Glomerular visceral epithelial cell (primary cell): ENCODE data around the gene EPHB1.

ENCODE experiments used
- DNase-seq: peaks from one replicate; pipeline ENCODE4 v3.0.0-alpha.2; 2016; ENCODE audit errors: extremely low spot score

The EPHB1 gene

DNA sequence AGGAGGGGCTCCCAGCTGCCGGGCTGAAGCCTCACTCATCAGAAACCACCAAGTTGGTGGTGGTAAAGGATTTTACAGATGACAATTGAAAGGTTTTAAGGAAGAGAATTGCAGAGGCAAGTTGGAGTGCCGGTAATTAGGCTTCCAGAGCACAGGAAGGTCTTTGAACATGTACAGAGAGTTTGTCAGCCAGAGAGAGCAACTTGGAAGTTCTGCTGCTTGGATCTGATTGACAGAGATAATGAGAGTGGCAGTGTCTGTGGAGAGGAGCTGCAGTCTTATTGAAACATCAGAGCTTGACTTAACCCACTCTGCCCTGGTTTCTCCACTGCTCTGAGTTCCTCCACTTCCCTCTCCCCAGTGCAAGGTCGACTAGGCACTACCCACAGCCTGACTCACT, 448.6 kb downstream of the EPHB1 start:
- DNase-seq = no peak

DNA sequence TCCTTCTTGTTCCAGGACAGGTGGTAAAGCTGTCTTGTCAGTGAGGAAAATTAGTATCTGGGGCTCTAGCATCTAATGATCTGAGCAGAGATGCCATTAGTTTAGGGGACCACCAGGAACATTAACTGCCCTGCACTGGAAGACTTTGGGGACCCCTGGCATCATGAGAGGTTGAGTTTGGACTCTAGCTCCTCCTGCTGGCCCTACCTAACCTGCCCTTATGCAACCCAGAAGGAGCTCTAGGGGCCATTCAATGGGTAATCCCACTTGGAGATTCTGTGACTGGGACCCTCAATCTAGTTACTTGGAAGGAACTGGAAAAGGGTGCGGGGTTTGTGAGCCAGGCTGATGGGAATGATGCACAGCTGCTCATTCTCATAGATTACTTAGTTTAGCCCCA, 451.0 kb downstream of the EPHB1 start:
- no peak for DNase-seq

DNA sequence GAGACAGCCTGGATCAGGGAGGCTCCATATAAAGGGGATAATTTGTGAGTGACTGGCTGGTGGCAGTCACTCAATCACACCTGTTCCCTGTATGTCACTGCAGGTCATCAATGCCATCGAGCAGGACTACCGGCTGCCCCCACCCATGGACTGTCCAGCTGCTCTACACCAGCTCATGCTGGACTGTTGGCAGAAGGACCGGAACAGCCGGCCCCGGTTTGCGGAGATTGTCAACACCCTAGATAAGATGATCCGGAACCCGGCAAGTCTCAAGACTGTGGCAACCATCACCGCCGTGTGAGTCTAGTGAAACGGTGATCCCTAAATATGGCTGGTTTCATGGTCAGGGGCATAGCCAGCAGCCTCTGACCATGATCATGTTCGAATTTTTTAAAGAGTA, 453.2 kb downstream of the EPHB1 start:
- no peak for DNase-seq

DNA sequence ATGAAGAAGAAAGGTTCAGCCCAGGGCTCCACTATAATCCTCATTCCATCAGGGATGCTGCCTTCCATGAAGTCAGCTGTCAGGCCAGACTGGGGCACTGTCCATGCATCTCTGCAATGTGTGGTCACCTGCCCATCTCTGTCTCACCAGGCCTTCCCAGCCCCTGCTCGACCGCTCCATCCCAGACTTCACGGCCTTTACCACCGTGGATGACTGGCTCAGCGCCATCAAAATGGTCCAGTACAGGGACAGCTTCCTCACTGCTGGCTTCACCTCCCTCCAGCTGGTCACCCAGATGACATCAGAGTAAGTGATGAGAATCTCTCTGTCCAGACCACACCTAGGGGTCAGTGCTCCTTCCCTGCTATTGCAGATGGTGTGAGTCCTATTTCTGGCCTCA, 454.1 kb downstream of the EPHB1 start:
- no peak for DNase-seq

DNA sequence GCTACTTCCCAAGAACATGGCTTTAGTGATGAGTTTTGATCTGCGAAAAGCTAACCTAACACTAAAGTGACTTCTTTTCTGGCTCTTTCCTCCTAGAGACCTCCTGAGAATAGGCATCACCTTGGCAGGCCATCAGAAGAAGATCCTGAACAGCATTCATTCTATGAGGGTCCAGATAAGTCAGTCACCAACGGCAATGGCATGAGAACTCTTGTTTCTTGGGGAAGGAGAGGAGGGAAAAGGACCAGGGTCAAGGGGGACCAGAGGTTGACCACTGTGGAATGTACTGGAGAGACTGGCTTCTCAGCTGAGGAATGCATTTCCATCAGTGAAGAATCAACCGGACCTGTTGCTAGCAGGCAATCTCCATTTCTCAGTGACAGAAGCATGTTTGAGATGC, 463.9 kb downstream of the EPHB1 start:
- no peak for DNase-seq

DNA sequence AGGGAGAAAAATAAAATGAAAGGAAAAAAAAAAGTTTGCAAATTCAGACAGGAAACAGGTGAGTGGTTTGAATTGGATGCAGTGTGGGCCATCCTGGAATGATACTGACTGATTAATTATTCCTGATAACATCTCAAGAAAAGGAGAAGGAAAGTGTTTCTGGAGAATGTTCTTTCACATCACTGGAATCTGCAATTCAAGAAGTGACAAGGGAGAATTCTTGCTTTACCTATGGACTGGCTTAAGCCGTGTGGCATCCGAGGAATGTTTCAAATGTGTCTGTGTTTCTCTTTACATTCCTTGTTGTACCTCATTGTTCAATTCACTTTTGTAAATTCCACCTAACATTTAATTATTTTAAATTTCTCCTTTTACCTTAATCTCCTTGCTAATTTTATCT, 465.0 kb downstream of the EPHB1 start:
- no peak for DNase-seq

DNA sequence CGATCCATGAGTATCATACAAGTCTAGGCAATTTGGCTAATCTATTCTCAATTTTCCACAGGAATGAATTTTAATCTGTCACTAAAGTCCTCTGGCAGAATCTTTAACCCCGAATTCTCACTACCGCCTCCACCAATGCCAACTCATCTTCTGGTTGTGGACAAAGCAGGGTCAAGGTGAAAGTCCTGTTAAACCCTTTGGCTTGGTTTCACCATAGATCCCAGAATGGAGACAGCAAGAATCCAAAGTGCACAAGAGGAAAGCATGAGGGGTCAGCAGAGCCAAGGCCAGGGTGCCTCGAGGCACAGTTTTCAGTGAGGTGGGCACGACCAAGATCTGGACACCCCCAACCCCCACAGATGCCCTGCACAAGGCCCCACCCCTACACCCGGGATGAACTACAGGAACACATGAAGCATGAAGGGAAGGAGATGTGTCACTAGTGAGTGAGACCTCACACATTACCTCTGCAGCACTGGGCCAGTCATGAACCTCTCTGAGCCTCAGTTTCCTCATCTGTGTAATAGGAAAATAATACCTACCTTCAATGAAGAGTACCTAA, 466.2 kb downstream of the EPHB1 start:
- no peak for DNase-seq

DNA sequence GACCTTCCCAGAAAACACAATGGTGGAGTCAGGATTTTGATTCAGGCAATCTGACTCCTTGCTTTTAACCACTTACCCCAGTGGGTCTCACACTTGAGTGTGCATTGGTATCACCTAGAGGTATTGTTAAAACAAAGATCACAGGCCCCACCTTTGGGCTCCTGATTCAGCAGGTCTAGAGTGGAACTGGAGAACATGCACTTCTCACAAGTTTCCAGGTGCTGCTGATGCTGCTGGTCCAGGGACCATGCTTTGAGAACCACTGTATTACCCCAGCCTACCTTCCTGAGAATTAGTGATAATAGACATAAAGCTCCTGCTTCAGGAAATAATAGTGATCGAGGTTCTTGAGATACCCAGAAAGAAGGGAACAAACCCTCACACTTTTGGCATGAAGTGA, 466.9 kb downstream of the EPHB1 start:
- no peak for DNase-seq

DNA sequence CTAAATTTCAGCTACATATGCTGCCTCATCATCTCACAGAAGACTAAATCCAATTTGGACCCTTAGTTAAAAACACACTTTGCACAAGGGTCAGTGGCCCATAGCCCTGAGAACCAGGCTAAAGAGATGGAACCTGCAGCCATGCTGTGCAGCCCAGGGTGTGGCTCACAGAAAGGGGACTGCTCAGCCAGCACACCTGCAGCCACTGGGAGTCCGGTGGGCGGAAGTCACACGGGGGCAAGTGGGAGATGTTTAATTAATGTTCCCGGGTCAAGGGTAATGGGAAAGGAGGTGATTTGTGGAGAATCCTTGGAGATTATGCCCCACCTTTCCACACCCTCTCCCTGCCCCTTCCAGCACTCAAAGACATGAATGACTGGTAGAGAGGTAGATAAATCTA, 467.4 kb downstream of the EPHB1 start:
- no peak for DNase-seq

DNA sequence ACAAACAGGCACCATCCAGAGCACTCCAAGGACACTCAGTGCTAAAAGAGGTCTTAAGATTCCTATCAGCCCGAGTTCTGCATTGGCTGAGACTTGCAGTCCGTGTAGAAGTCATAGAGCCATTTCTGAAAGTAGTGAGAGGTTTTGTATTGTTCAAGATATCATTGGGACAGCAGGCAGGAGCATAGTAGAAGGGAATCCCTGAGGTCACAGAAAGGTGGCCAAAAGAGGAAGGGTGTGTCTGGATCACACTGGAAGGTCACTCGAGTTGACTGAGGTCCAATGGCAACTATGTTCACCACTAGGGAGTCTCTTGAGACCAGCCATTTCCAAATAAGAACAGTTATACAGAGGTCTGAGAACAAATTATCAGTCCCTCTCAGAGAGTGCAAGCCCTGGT, 468.3 kb downstream of the EPHB1 start:
- no peak for DNase-seq

DNA sequence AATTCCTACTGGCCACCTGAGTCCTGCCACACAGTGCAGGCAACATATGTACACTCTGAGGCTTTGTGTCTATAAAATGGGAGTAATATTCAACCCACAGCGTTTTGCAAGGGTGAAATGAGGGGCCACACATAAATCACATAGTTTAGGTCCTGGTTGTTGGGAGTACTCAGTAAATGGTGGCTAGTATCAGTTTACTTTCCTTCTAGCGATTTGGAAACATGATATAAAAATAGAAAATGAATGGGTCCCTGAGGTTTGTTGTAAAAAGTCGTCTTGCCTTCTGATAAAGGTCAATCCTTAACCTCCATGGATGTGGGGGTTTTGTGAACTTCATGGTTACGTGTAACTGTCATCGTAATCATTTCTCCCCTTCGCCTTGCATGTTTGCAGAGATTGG, 472.4 kb downstream of the EPHB1 start:
- no peak for DNase-seq

DNA sequence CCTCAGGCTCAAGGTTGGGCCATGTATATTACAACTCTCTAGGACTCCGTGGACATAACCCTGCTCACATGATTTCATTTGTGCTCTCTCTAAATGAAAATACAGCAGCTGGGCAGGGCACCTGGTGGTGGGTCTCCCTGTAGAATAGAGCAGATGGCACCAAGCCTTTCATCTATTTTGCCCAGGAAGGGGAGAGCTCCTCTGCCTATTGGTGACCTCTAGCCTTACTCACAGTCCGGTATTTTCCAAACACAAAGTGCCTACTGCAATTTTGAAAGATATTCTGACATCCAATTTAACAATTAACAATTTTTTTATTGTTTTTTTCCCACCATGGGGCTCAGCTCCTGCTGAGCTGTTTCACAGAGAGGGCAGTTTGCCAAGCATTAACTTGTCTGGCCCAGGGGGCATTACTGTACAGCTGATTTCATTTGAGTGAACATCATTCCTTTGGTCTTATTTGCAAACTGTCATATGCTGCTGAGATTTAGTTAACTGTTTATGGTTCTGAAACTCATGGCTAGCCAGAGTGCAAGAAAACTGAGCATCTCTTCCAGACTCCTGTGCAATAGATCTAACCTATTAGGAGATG, 474.0 kb downstream of the EPHB1 start:
- DNase-seq = no peak

DNA sequence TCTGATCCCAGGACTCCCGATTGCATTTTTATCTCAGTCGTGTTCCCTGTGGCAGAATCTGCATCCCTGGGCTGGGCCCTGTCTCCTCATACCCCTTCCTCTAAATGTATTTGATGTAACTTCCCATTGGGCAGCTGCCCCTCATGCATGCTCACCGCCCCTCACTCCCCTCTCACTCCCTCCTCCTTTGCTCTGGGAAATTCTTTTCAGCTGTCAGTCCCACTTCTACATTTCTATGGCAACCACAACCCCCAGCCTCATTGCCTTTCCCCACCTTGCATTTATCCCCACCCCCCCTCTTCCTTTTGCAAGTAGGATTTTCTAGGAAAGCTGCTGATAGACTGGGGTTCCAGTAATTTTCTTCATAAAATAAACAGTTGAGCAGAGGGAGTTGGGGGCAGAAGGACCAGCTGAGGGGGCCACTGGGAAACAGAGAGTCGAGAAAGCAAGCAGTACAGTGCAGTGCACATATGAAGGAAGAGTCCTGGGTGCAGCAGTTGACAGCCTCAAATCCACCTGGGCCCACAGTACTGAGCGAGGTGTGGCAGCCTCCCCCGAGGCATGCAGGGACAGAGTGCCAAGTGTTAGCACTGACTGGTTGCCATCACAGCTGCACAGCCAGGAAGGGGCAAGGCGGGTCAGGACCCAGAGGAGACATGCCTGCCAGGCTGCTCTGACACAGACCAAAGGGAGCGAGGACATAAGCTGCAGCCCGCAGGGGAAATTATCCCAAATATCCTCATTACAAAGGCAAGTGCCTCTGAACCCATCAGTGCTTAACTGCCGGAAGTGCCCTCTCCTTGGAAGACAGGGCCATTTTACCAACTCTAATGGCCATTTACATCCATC, 476.3 kb downstream of the EPHB1 start:
- DNase-seq = no peak

DNA sequence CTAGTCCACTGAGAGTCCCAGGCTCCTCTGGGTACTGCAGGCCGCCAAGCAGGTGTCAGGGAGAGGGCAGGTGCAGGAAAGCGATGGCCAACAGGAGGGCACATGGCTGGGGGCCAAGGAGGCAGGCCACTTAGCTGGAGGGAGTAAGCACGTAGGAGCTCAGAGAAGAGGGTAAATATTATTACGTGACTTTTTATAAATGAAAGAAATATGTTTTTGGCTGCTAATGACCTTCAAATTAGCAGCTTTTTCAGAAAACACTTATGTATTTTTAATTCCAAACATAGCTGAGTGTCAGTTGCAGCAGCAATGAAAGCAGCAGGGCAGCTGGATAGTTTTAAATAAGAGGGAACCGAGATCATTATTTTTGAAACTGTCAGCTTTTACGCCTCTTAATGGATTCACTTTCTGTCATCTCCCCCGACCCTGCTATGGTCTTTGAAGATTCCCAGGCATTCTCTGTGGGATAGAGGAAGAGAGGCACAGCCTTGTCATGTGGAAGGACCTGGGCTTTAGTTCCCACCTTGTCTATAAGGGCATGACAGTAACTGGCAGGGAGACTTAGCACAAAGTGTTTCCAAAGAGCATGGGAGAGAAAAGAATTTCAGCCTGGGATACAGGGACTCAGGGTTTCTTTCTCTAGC, 477.1 kb downstream of the EPHB1 start:
- DNase-seq = no peak

DNA sequence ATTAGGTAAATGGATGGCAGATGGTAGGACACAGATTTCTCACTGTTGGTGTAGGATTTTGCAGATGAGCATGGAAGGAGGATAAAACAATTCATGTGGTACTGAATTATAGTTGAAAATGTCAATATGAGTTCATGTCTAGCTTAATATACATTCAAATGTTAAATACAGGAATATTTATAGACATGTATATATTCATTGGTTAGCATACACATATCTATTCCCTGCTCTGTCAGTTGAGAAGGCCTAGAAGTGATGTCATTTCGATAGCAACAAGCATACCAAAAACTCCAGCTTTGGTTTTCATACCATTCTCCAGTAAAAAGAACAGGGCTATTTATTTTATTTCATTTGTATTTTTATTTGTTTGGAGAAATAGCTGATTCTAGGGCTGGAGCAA, 497.1 kb downstream of the EPHB1 start:
- DNase-seq = no peak

DNA sequence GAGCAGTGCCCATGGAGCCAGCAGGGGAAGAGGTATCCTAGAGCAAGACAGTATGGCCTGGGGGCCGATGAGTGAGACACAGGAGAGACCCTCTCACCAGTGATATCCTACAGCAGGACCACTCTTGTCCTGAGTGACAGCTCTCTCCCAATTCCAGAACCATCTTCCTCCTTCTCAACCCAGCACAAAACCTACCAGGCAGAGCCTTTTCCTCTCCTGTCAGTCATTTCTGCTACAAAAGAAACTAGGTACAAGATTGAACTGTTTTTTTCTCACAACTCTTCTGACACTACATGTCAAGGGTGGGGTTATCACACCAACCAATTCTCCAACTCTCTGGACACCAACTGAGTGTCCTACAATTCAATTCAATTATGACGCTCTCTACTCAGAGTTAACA, 506.6 kb downstream of the EPHB1 start:
- no peak for DNase-seq

DNA sequence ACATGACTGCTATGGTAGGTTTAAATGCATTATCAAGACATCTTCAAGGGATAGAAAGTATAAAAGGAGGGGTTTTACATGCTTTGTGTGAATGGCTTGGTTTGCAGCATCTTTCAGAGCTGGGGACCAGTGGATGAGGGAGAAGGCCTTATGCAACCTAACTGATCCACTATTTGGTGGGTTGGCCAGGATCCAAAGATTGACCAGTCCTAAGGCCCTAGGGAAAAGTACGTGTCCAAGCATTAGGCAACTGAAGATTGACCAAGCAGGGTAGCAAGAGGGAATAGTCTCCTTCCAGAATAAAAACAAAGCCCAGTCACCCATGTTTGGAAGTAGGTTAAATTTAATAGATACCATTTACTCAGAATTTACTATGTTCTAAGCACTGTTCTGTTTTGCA, 509.3 kb downstream of the EPHB1 start:
- no peak for DNase-seq
